HG03460 (cell line): Measurements from ENCODE around the gene ILRUN.
"Not testable (repeated sequence)": the region's sequence is repeated elsewhere in the genome, so short reads cannot be mapped to it uniquely, and the experiment has no call there.

ENCODE experiments used
- ATAC-seq: cut with Tn5 transposase; IDR thresholded peaks from one replicate; pipeline ENCODE4 v1.9.1; 2021; ENCODE audit not compliant: unreplicated experiment

Gene ILRUN

DNA sequence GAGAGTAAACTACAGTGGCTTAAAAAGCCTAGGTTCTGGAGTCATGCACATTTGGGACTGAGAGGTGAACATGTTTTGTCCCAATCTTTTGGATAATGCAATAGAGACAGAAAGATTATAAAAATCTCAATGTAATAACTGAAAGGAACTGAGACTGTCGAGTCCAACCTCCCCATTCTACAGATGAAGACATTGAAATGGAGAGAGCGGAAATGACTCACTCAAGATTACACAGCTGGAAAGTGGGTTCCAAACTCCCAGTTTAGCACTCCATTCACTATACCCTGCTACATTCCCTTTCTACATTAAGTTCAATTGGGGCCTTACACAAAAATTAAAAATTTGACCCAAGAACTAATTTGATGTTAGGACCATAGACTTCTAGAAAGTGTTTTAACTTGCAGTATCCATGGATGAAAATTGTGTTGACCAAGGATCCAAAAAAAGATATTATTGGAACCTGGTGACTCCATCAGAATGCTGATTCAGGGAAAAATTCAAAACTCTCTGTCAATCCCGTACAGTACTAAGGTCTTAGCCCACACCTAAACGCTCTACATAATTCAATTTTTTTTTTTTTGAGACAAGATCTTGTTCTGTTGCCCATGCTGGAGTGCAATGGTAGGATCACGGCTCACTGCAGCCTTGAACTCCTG is 1.5 kb upstream of the ILRUN start:
- ATAC-seq, result no peak

DNA sequence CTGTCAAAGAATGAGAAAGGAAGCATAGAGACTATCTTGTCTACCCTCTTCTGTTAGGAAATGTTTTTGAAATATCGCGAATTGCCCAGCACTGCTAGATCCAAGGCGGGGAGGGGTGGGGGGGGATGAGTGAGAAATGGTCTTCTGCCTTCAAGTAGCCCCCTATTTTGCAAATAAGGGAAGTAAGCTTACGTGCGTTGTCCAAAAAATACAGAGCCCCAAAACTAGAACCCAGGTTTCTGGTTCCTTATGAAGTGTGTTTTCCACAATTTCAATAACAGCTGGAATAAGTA is 923 bp upstream of the ILRUN start:
- ATAC-seq, result no peak

DNA sequence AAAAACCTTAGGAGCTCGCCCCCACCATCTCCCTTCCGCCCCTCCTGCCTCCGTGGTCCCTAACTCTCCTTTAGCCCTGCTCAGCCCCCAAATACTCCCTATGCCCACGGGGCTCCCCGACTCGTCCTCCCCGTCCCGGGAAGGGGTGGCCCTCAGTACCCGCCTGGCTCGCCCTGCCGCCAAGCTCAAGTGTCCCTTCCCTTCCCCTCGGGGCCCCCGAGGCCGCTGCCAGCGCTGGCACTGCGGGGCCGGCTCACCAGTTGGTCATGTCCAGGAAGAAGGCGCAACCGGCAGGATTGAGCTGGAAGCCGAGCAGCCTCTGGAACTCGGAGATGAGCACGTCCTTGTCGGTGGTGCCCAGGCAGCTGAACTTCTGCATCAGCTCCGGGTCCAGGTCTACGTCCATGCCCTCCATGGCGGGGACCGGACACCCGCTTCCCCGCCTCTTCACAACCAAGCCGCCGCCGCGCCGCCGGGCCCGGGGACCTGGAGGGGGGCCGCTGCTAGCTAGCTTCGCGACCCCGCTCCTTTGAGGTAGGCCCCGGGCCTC is 303 bp downstream of the ILRUN start:
- ATAC-seq, result peak; percentile 30

DNA sequence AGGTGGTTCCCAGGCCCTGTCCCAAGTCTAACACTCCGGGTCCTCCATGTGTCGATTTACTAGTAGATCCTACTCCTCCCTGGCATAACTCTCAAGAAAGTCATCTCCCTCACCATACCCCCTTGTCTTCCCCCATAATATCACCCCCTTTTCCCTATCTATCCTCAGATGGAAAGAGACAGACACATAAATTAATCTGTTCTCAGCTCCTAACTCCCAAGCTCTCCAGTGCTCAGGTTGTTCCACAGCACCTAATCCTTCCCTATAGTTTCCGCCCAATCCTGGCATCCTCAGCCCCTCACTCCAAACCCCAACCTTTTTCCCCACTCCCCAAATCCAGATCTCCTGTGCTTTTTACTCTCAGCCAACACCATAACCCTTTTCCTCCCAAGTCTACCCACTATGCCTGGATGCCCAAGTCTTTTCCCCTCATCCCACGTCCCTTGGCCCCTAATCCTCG is 808 bp downstream of the ILRUN start:
- ATAC-seq, result no peak

- no peak for ATAC-seq
These were observed 4.3 kb downstream of the ILRUN start for GRCh38 chr6:34692280-34692679.

- ATAC-seq, result no peak
These were observed 6.8 kb downstream of the ILRUN start for GRCh38 chr6:34689742-34690141.

DNA sequence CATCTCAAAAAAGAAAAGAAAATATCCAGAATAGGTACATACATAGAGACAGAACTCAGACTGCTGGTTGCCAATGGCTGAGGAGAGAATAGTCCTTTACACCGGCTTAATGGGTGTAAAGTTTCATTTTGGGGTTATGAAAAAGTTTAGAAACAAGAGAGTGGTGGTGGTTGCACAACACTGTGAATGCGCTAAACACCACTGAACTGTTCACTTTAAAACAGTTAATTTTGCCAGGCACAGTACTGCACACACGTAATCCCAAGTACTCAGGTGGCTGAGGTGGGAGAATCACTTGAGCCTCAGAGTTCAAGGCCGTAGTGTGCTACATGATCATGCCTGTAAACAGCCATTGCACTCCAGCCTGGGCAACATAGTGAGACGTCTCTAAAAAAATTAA is 7.6 kb downstream of the ILRUN start:
- ATAC-seq, result no peak

GRCh38 chr6:34684919-34685318 is 11.6 kb downstream of the ILRUN start:
- ATAC-seq, result no peak

- no peak for ATAC-seq
These were observed 12.2 kb downstream of the ILRUN start for GRCh38 chr6:34684364-34684763.

DNA sequence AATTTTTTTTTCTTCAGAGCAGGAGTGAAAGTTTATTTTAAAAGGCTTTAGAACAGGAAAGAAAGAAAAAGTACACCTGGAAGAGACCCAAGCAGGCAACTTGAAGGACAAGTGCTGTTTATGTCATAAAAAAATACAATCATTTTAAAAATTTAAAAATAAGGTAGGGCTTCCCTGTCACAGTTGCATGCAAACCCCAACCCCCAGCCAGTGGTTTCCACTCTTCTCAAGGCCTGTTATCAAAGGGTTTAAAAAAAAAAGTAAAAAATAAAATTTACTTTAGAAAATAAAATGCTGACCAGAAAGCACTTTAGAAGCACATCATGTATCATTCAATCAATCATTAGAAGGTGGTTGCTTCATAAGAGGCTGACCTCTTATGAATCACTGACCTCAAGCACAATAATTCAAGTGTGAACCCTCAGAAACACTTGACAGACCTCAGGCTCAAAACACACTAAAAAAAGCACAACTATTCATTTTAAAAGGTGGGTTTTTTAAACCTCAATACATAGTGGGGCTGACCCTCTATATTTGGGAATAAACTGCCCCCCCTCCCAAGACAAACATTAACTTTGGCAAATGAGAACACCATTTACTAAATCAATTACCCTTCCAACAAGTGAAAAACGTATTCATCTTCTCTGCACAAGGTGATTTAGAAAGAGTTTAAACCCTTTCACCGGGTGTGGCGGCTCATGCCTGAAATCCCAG is 15.6 kb downstream of the ILRUN start:
- ATAC-seq, result no peak

DNA sequence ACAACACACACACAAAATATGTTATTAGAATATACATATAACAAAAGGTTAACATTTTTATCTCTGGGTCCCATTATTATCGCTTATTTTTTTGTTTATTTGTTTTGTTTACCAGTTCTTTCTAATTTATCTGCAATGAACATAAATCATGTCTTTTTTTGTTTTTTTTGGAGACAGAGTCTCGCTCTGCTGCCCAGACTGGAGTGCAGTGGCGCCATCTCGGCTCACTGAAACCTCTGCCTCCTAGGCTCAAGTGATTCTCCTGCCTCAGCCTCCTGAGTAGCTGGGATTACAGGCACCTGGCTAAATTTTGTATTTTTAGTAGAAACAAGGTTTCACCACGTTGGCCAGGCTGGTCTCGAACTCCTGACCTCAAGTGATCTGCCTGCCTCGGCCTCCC is 16.3 kb downstream of the ILRUN start:
- not testable (repeated sequence) for ATAC-seq

- no peak for ATAC-seq
These were observed 16.9 kb downstream of the ILRUN start for GRCh38 chr6:34679552-34680253.

GRCh38 chr6:34676140-34676539 is 20.4 kb downstream of the ILRUN start:
- ATAC-seq, result no peak

DNA sequence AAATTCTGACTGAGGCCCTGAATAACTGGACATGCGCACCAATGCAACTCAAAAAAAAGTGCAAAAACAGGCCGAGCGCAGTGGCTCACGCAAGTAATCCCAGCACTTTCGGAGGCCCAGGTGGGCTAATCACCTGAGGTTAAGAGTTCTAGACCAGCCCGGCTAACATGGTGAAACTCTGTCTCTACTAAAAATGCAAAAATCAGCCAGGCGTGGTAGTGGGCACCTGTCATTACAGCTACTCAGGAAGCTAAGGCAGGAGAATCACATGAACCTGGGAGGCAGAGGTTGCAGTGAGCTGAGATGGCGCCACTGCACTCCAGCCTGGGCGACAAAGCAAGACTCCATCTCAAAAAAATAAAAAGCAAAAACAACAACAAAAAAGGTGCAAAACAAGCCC is 21.6 kb downstream of the ILRUN start:
- not testable (repeated sequence) for ATAC-seq

GRCh38 chr6:34674268-34674639 is 22.3 kb downstream of the ILRUN start:
- ATAC-seq, result no peak

DNA sequence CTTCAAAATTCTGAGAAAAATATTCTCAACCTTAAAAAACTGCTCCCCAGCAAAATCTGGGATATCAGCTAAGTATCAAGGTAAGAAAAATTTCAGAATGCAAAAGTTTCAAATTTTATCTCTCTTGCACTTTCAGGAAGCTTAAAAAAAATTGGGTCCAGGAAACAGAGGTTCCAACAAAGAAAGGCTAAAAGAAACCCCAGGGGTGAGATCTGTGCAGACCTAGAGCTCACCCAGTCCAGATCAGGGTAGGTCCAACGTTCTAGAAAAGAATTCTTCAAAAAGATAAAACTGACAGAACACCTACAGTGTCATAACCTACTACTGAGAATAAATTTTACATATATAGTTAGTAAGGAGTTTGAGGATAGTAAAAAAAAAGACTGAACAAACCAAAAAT is 23.5 kb downstream of the ILRUN start:
- no peak for ATAC-seq

DNA sequence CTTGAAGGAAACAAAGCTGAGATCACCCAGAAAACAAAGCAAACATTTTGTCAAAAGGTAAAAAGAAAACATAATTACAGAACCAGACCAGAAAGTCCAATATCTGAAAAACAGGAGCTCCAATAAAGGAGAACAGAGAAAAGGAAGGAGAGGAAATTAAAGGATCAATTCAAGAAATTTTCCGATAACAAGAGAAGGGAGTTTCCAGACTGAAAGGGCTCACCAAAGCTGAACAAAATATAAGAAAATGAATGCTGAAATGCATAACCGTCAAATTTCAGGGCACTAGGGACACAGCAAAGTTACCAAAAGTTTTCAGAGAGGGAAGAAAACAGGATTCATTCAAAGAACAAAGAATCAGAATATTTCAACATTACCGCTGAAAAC is 23.9 kb downstream of the ILRUN start:
- ATAC-seq, result no peak

- ATAC-seq, result peak; percentile 92
These were observed 24.5 kb downstream of the ILRUN start for GRCh38 chr6:34671801-34672656.

- no peak for ATAC-seq
These were observed 25.2 kb downstream of the ILRUN start for GRCh38 chr6:34671367-34671766.

GRCh38 chr6:34668799-34669198 is 27.8 kb downstream of the ILRUN start:
- ATAC-seq, result not testable (repeated sequence)
